SIG-M5 treated with dmso at 0.1 percent for 504 hours (cell line): ENCODE measurements around the gene FLNA.

ENCODE experiments used
- DNase-seq: peaks from one replicate; lab custom pipeline; 2025; ENCODE audit not compliant: unreplicated experiment; lab: John Stamatoyannopoulos, UW

The FLNA gene

GRCh38 chrX:154360155-154360713 is 14.2 kb downstream of the FLNA start:
- no peak for DNase-seq

GRCh38 chrX:154359362-154360154 is 14.9 kb downstream of the FLNA start:
- DNase-seq: no peak

- no peak for DNase-seq
Observed at GRCh38 chrX:154358829-154359228, 15.6 kb downstream of the FLNA start.

- DNase-seq: no peak
Observed at GRCh38 chrX:154358011-154358410, 16.4 kb downstream of the FLNA start.

- no peak for DNase-seq
Observed at GRCh38 chrX:154357205-154357604, 17.2 kb downstream of the FLNA start.

GRCh38 chrX:154356596-154356995 is 17.8 kb downstream of the FLNA start:
- DNase-seq: no peak

GRCh38 chrX:154355776-154356140 is 18.7 kb downstream of the FLNA start:
- no peak for DNase-seq

- DNase-seq: no peak
Observed at GRCh38 chrX:154355094-154355775, 19.2 kb downstream of the FLNA start.

- no peak for DNase-seq
Observed at GRCh38 chrX:154354516-154354915, 19.9 kb downstream of the FLNA start.

GRCh38 chrX:154354013-154354412 is 20.4 kb downstream of the FLNA start:
- DNase-seq: no peak

- no peak for DNase-seq
Observed at GRCh38 chrX:154353172-154353843, 21.1 kb downstream of the FLNA start.

- no peak for DNase-seq
Observed at GRCh38 chrX:154352466-154352865, 22.0 kb downstream of the FLNA start.

- no peak for DNase-seq
Observed at GRCh38 chrX:154352012-154352401, 22.4 kb downstream of the FLNA start.

- DNase-seq: no peak
Observed at GRCh38 chrX:154351183-154352011, 23.0 kb downstream of the FLNA start.

- DNase-seq: no peak
Observed at GRCh38 chrX:154350429-154351182, 23.8 kb downstream of the FLNA start.

- no peak for DNase-seq
Observed at GRCh38 chrX:154349979-154350378, 24.5 kb downstream of the FLNA start.

GRCh38 chrX:154349359-154349935 is 25.0 kb downstream of the FLNA start:
- no peak for DNase-seq

- no peak for DNase-seq
Observed at GRCh38 chrX:154348646-154349358, 25.6 kb downstream of the FLNA start.

GRCh38 chrX:154348114-154348531 is 26.3 kb downstream of the FLNA start:
- no peak for DNase-seq
